Stomach (tissue), 9 donors: ENCODE data around the gene METTL17. TPM values are rescaled to one million over a fixed set of nuclear protein-coding genes. Genes with fewer than 3 reads are reported as not detected.

Experiments
- DNase-seq, 2 donors: peaks; one replicate each; pipeline versions ENCODE4 v3.0.0 to v3.0.0-alpha.2; 2013 to 2019
- H3K27ac ChIP-seq, 5 donors: fragments of 200-600 bp in 4 of 5; sonication (generic) in 4 of 5; one replicate each; pipeline ENCODE4 v1.5.1; 2013 to 2019; ENCODE audit warnings: mild to moderate bottlenecking in 1 of 5, moderate library complexity in 1 of 5
- H3K27me3 ChIP-seq, 3 donors: fragments of 200-600 bp; sonication (generic); one replicate each; pipeline ENCODE4 v1.5.1; 2017 to 2019; ENCODE audit warnings: mixed run types in 1 of 3
- H3K36me3 ChIP-seq, 4 donors: fragments of 200-600 bp; sonication (generic); 1 replicate in 3 of 4; 2 replicates in 1 of 4; pipeline ENCODE4 v1.5.1; 2016 to 2019
- H3K4me1 ChIP-seq, 4 donors: fragments of 200-600 bp; sonication (generic); one replicate each; pipeline ENCODE4 v1.5.1; 2016 to 2019
- H3K4me3 ChIP-seq, 4 donors: fragments of 200-600 bp; sonication (generic) in 3 of 4; one replicate each; pipeline ENCODE4 v1.5.1; 2016 to 2019; ENCODE audit warnings: mild to moderate bottlenecking in 1 of 4
- H3K9me3 ChIP-seq, 4 donors: fragments of 200-600 bp; sonication (generic); one replicate each; pipeline ENCODE4 v1.5.1; 2016 to 2019
- CTCF ChIP-seq, 7 experiments: fragments of 450-650 bp in 4 of 7; fragments of 200-600 bp in 3 of 7; sonication (generic) in 3 of 7; IDR thresholded peaks; one replicate each; pipeline ENCODE4 v1.5.1; 2016 to 2019; ENCODE audit warnings: antibody characterized with exemption in 7 of 7, control low read depth in 2 of 7, mild to moderate bottlenecking in 1 of 7
- EP300 ChIP-seq: sonication (generic); formaldehyde crosslinking; IDR thresholded peaks from one replicate; pipeline ENCODE4 v1.6.1; 2017; ENCODE audit warnings: antibody characterized with exemption
- POLR2A ChIP-seq, 4 donors: fragments of 450-650 bp; IDR thresholded peaks; one replicate each; pipeline ENCODE4 v1.6.1; 2016; ENCODE audit warnings: antibody characterized with exemption in 4 of 4, control low read depth in 2 of 4, mild to moderate bottlenecking in 1 of 4, moderate library complexity in 1 of 4
- POLR2AphosphoS5 ChIP-seq, 3 donors: sonication (generic); formaldehyde crosslinking; IDR thresholded peaks; one replicate each; pipeline ENCODE4 v1.6.1; 2016; ENCODE audit warnings: antibody characterized with exemption in 3 of 3
- WGBS, 5 donors: extraction: QIAGEN DNeasy Blood & Tissue Kit in 3 of 5; methylation state at CpG; one replicate each; pipeline versions ENCODE4 v1.1.5 to v1.1.7; 2013 to 2018; 5-methylcytosine and 5-hydroxymethylcytosine counted together
- intact Hi-C: fragments of 100-400 bp; cut with DNase I; formaldehyde crosslinking; loops from one replicate; pipeline ENCODE4 v1.15.1; 2023; ENCODE audit warnings: low total_unique reads
- polyA plus RNA-seq, 3 donors: library from polyadenylated mRNA; stranded (reverse); fragments of 200-250 nt; gene quantifications; one replicate each; pipeline ENCODE4 v1.2.3, GENCODE V29; 2013
- total RNA-seq, 5 donors: library from RNA; depleted of rRNA; stranded (reverse); fragments of >200 nt; gene quantifications; one replicate each; pipeline versions ENCODE4 v1.1.0 to v1.2.3, GENCODE V29; 2014 to 2016
- donor health status: healthy with polysubstance abuse.
- donor health status: Bipolar disorder and iron deficiency.
- donor health status: healthy.

METTL17 gene
- total and polyA plus RNA-seq, 8 donors, result 31.8 to 304 (median 88.7) TPM

GRCh38 chr14:21023174-21023573, 33.4 kb downstream of the METTL17 start:
- Histone ChIP-seq H3K9me3 (no peaks in the 10 kb centered on the region), H3K4me1 (peaks cover 12 to 63% (median 39%) of the 10 kb centered on the region in 4 donors), H3K27ac (peak overlapping the region in 4 of 5 donors; percentile 82 to 91 (median 88)), H3K36me3 (peaks cover 28 to 43% (median 41%) of the 10 kb centered on the region in 4 donors), H3K4me3 (peak overlapping the region; percentile 83 to 90 (median 86)), H3K27me3 (peaks cover 0 to 14% (median 0%) of the 10 kb centered on the region in 3 donors)
- DNase-seq, result no peak
- intact Hi-C loops, result no loop called here
- no peak for TF ChIP-seq EP300
- no peak for TF ChIP-seq POLR2AphosphoS5 (IDR thresholded peaks at IDR 0.05)
- 44 to 68% (median 64%) methylated on average over 7 of the region's 7 CpGs for WGBS, 5 donors

GRCh38 chr14:21023817-21024584, 34.2 kb downstream of the METTL17 start:
- H3K4me1 ChIP-seq, result peaks cover 12 to 63% (median 39%) of the 10 kb centered on the region in 4 donors
- intact Hi-C loops, result no loop called here
- peak overlapping the region; percentile 83 to 90 (median 86) for H3K4me3 ChIP-seq
- H3K27me3 ChIP-seq, result peaks cover 0 to 14% (median 0%) of the 10 kb centered on the region in 3 donors
- 14 to 20% (median 16%) methylated on average over 17 of the region's 17 CpGs for WGBS, 5 donors
- no peaks in the 10 kb centered on the region for H3K9me3 ChIP-seq
- H3K27ac ChIP-seq, result peak overlapping the region; percentile 65 to 91 (median 86)
- TF ChIP-seq POLR2A (IDR thresholded peaks at IDR 0.05) (no peak), POLR2AphosphoS5 (IDR thresholded peaks at IDR 0.05) (no peak), CTCF (IDR thresholded peaks at IDR 0.05) (no peak), EP300 (no peak)
- H3K36me3 ChIP-seq, result peaks cover 26 to 35% (median 33%) of the 10 kb centered on the region in 4 donors
- DNase-seq, result peak; percentile 35 to 55

- H3K27ac ChIP-seq, result peak within 1 kb of the TSS; percentile 75 to 91 (median 86)
- no peaks in the 10 kb centered on the region for H3K9me3 ChIP-seq
- DNase-seq, result peak; percentile 90 to 95
- 0 to 1% (median 1%) methylated on average over 16 to 72 of the region's 72 CpGs for WGBS, 5 donors
- peaks cover 18 to 27% (median 25%) of the 10 kb centered on the region in 4 donors for H3K36me3 ChIP-seq
- peak in 1 of 3 donors; percentile 48 for TF ChIP-seq POLR2AphosphoS5 (IDR thresholded peaks at IDR 0.05)
- no peak for TF ChIP-seq POLR2A (IDR thresholded peaks at IDR 0.05)
- no peak for TF ChIP-seq CTCF (IDR thresholded peaks at IDR 0.05)
- H3K4me3 ChIP-seq, result peak within 1 kb of the TSS; percentile 83 to 90 (median 86)
- intact Hi-C loops, result no loop called here
- H3K27me3 ChIP-seq, result peaks cover 0 to 14% (median 0%) of the 10 kb centered on the region in 3 donors
- peaks cover 12 to 63% (median 39%) of the 10 kb centered on the region in 4 donors for H3K4me1 ChIP-seq
These were observed 35.0 kb downstream of the METTL17 start, which contains the start of gene NDRG2 for GRCh38 chr14:21024585-21025370. NDRG2 (minus strand) TSS chr14:21025061; CDS start chr14:21023315, 1,746 bp downstream.

GRCh38 chr14:21025371-21026273, 35.8 kb downstream of the METTL17 start:
- TF ChIP-seq CTCF (IDR thresholded peaks at IDR 0.05) (no peak), POLR2AphosphoS5 (IDR thresholded peaks at IDR 0.05) (no peak), POLR2A (IDR thresholded peaks at IDR 0.05) (no peak), EP300 (no peak)
- Histone ChIP-seq H3K4me3 (peak overlapping the region; percentile 83 to 90 (median 86)), H3K4me1 (peaks cover 12 to 60% (median 39%) of the 10 kb centered on the region in 4 donors), H3K27ac (peak overlapping the region; percentile 75 to 91 (median 86)), H3K27me3 (peaks cover 0 to 14% (median 0%) of the 10 kb centered on the region in 3 donors), H3K9me3 (no peaks in the 10 kb centered on the region), H3K36me3 (peaks cover 9 to 19% (median 16%) of the 10 kb centered on the region in 4 donors)
- WGBS, 5 donors, result 7 to 17% (median 10%) methylated on average over 44 to 58 of the region's 58 CpGs
- intact Hi-C loops, result no loop called here
- DNase-seq, result peak; percentile 35 to 79
